Lower leg skin (tissue), 4 donors: ENCODE data around the gene PTPN3. TPM values are rescaled to one million over a fixed set of nuclear protein-coding genes. Genes with fewer than 3 reads are reported as not detected.

Experiments
- DNase-seq, 2 donors: peaks; one replicate each; pipeline ENCODE4 v3.0.0-alpha.2; 2019; ENCODE audit warnings: low spot score in 2 of 2
- H3K4me3 ChIP-seq: fragments of 200-600 bp; sonication (generic); 2 replicates; pipeline ENCODE4 v1.5.1; 2017; ENCODE audit warnings: mild to moderate bottlenecking, low read depth; ENCODE audit not compliant: poor library complexity, severe bottlenecking
- POLR2A ChIP-seq, 2 donors: fragments of 450-650 bp; IDR thresholded peaks; one replicate each; pipeline ENCODE4 v1.6.1; 2016 to 2017; ENCODE audit warnings: antibody characterized with exemption in 2 of 2, mild to moderate bottlenecking in 1 of 2, moderate library complexity in 1 of 2
- WGBS, 2 donors: methylation state at CpG; one replicate each; pipeline ENCODE4 v1.1.5; 2018; 5-methylcytosine and 5-hydroxymethylcytosine counted together
- intact Hi-C: fragments of 100-400 bp; cut with DNase I; formaldehyde crosslinking; loops from one replicate; pipeline ENCODE4 v1.15.0; 2023; ENCODE audit warnings: low total_unique reads
- total RNA-seq, 4 donors: library from RNA; depleted of rRNA; stranded (reverse); fragments of >200 nt; gene quantifications; one replicate each; pipeline ENCODE4 v1.1.0, GENCODE V29; 2016
- TF ChIP-seq, protein P1 (sequence below), 3 donors: fragments of 450-650 bp; IDR thresholded peaks; one replicate each; pipeline ENCODE4 v1.5.1; 2016; ENCODE audit warnings: antibody characterized with exemption in 3 of 3, mild to moderate bottlenecking in 3 of 3, moderate library complexity in 2 of 3

The PTPN3 gene
- total RNA-seq, 4 donors from 2014 or later: 36.4 to 44.5 (median 40.7) TPM

DNA sequence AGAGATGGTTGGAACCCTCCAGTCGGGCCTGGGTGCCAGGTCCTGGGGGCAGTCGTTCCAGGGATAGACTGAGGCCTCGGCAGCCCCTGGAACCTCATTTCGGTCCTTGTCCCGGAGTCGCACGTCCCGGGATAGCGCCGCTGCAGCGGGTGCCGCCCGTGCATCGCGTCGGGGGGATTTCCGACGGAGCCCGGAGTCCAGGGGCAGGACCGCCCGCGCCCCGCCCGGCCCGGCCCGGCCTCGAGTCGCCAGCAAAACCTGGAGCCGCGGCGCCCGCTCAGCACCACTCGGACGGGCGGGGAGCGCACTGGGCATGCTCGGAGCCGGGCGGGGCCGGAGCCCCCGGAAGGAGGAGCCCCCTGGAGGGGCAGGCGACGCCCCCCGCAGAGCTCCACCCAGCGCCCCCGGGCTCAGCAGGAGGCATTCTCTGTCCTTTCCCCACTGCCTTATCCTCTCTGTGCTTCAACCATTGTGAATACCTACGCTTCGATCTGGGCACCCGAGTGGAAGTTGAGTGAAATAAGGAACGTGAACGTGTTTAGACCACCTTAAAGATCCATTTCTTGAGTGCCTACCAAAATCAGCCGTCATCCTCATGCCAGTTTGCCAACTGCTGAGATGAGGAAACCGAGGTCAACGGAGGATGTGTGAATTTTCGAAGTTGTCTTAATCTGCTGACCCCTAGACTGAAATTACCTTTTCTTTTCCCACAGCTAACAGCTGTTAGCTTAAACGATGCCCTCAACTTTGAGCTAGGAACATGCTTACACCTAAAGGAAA lies 1.7 kb upstream of the PTPN3 start:
- H3K4me3 ChIP-seq: no peak overlapping the region
- 7 to 12% methylated on average over 19 to 23 of the region's 56 CpGs for WGBS, 2 donors
- intact Hi-C loops: loop anchor here (5.0 kb wide), 1 partner anchor 988 kb away; no protein-coding TSS in a partner anchor
- peak in 1 of 2 donors; percentile 91 for DNase-seq
- TF ChIP-seq POLR2A (IDR thresholded peaks at IDR 0.05): no peak
- TF ChIP-seq, protein P1, sequence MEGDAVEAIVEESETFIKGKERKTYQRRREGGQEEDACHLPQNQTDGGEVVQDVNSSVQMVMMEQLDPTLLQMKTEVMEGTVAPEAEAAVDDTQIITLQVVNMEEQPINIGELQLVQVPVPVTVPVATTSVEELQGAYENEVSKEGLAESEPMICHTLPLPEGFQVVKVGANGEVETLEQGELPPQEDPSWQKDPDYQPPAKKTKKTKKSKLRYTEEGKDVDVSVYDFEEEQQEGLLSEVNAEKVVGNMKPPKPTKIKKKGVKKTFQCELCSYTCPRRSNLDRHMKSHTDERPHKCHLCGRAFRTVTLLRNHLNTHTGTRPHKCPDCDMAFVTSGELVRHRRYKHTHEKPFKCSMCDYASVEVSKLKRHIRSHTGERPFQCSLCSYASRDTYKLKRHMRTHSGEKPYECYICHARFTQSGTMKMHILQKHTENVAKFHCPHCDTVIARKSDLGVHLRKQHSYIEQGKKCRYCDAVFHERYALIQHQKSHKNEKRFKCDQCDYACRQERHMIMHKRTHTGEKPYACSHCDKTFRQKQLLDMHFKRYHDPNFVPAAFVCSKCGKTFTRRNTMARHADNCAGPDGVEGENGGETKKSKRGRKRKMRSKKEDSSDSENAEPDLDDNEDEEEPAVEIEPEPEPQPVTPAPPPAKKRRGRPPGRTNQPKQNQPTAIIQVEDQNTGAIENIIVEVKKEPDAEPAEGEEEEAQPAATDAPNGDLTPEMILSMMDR (IDR thresholded peaks at IDR 0.05): no peak

DNA sequence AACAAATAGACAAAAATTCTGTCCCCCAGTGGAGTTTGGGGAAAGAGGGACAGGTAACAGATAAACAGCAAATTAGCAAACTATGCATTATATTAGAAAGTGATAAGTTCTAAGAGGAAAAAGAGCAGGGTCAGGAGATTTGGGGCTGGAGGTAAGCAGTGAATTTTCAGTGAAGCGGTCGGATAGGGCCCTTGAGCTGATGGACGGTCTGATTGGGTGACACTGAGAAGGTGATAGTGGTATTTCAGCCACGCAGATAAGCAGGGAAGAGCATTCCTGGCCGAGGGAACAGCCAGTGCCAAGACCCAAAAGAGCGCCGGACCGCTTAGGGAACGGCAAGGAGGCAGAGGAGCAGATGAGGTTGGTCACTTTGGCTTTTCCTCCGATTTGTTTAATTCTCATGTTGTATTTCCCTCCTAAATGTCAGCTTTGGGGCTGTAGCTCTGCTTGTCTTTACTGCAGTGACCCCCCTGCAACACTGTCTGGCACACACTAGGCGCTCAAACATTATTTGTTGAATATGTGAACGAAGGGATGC lies 1.1 kb upstream of the PTPN3 start:
- WGBS, 2 donors: 16 to 23% methylated on average over 12 of the region's 12 CpGs
- DNase-seq: no peak
- intact Hi-C loops: loop anchor here (5.0 kb wide), 1 partner anchor 987 kb away; no protein-coding TSS in a partner anchor
- no peak for TF ChIP-seq POLR2A (IDR thresholded peaks at IDR 0.05)
- TF ChIP-seq, protein P1 (IDR thresholded peaks at IDR 0.05): no peak
- H3K4me3 ChIP-seq: no peak overlapping the region

DNA sequence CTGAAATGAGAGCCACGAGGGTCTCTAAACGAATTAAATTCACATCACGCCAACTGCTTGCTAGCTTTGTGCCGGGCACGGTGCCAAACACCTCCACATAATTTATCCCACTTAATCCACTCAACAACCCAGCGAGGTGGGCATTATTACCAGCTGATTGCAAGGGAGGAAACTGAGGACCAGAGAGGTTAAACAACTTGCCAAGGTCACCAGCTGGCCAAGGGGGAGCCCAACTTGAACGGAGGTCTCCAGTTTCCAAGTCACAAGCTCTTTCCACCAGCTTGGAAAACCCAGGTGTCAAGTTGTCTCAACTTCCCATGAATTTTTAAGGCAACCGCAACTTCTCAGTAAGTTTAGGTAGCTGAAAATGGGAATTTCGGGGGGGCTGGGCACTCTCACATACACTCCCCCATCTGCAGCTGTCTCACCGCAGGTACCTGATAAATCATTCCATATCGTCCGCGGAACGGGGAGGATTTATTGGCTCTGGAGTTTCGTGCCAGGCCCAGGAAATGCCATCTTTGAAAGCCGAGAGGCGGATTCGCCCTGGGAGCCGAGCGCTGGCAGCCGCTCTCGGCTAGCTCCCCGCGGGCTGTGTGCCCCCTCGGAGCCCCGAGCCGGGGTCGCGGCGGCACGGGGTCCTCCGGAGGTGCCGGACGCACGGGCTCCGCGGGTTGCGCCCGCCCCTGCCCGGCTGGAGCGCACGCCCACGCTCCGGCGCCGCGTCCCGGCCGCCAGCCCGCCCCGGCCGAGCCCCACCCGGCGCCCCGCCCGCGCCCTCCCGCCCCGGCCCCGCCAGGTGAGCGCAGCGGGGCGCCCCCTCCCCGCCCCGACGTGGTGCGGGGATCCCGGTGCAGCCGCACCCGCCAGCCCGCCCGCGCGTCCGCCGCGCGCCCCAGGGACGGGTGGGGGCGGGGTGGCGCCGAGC lies 617 bp downstream of the PTPN3 start:
- DNase-seq: no peak
- 5 to 25% methylated on average over 11 to 26 of the region's 82 CpGs for WGBS, 2 donors
- peak overlapping the region; percentile 1 for H3K4me3 ChIP-seq
- intact Hi-C loops: loop anchor here (5.0 kb wide), 1 partner anchor 985 kb away; no protein-coding TSS in a partner anchor
- TF ChIP-seq POLR2A (IDR thresholded peaks at IDR 0.05): no peak
- TF ChIP-seq, protein P1 (IDR thresholded peaks at IDR 0.05): no peak

DNA sequence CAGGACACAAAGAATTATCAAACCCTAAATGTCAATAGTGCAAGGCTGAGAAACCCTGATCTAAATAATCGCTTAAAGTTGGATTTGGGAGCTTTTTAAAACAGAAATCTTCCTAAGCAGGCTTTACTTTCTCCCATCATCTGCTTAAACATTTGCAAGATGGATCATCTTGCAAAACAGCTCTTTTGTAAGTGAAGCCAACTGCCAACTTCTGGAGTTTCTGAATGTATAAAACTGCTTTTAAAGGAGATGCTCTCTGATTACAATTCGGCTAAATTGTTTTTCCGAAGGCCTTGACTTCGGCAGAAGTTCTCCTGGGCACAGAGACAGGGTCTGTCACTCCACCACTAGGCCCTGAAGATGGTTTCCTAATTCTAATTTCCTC lies 1.3 kb downstream of the PTPN3 start:
- intact Hi-C loops: loop anchor here (5.0 kb wide), 1 partner anchor 985 kb away; no protein-coding TSS in a partner anchor
- TF ChIP-seq, protein P1 (IDR thresholded peaks at IDR 0.05): no peak
- no peak for TF ChIP-seq POLR2A (IDR thresholded peaks at IDR 0.05)
- H3K4me3 ChIP-seq: no peak overlapping the region
- WGBS, 2 donors: 45 to 68% methylated on average over 4 of the region's 4 CpGs
- no peak for DNase-seq

DNA sequence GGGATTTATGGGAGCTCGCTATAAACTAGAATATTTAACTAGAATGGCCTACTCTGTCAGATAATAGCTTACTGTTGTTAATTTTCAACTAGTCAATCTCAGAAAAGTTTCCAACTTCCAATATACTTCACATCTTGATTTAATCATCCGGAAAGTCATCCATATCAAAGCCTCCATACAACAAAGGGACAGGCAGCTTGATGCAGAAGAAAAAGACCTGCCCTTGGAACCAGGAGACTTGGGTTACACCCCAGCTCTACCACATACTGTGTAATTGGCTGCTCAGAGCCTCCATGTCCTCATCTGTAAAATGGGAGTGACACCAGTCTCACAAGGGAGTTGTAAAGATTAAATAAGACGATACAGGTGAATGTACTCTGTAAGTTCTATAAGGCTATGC lies 1.9 kb downstream of the PTPN3 start:
- no peak overlapping the region for H3K4me3 ChIP-seq
- DNase-seq: no peak
- TF ChIP-seq, protein P1 (IDR thresholded peaks at IDR 0.05): no peak
- no peak for TF ChIP-seq POLR2A (IDR thresholded peaks at IDR 0.05)
- WGBS, 2 donors: 88 to 89% methylated on average over 3 of the region's 3 CpGs
- intact Hi-C loops: loop anchor here (5.0 kb wide), 1 partner anchor 984 kb away; no protein-coding TSS in a partner anchor
